ENCODE data around the gene LGR6. TPM values are rescaled to one million over a fixed set of nuclear protein-coding genes. Genes with fewer than 3 reads are reported as not detected.

The LGR6 gene
- total and polyA plus RNA-seq, 2 of the 4 experiments (the other 2 are of a cell fraction) = not detected

- Histone ChIP-seq H3K18ac (ENCODE audit: low read depth, low read length) (no peak overlapping the region), H4K20me1 (ENCODE audit: insufficient read depth, low read length) (no peaks in the 10 kb centered on the region), H2BK15ac (ENCODE audit: low read depth, low read length) (no peak overlapping the region), H4K91ac (ENCODE audit: insufficient read depth, low read depth, low read length) (no peak overlapping the region), H4K8ac (ENCODE audit: low read depth in 2 of 2, low read length in 2 of 2) (no peak overlapping the region), H3K23ac (ENCODE audit: low read depth, low read length) (no peak overlapping the region), H2BK120ac (ENCODE audit: low read depth, low read length) (no peak overlapping the region), H2BK20ac (ENCODE audit: low read depth, low read length) (no peak overlapping the region), H4K5ac (ENCODE audit: low read depth, low read length) (no peak overlapping the region), H3K36me3 (ENCODE audit: control insufficient read depth, insufficient read depth, low read length) (no peaks in the 10 kb centered on the region), H3K4me1 (ENCODE audit: control insufficient read depth, insufficient read depth, low read length) (no peaks in the 10 kb centered on the region), H3K14ac (replicated peaks; ENCODE audit: low read depth, low read length) (no peak overlapping the region), H3K27me3 (ENCODE audit: control insufficient read depth, insufficient read depth, low read length) (peaks cover 72% of the 10 kb centered on the region), H2AFZ (replicated peaks; ENCODE audit: low read length, poor library complexity) (no peak overlapping the region), H3K4ac (ENCODE audit: low read depth, low read length) (no peak overlapping the region), H3K4me2 (ENCODE audit: low read depth, low read length) (no peak overlapping the region), H3K9me3 (ENCODE audit: control insufficient read depth, insufficient read depth, low read length) (no peaks in the 10 kb centered on the region; the same call in 1 of the 2 replicates), H3K56ac (ENCODE audit: extremely low read depth, insufficient read depth, low read length) (no peak overlapping the region), H3K4me3 (ENCODE audit: insufficient read depth, low read depth, low read length) (no peak overlapping the region), H2AK9ac (replicated peaks; ENCODE audit: low read depth, low read length, poor library complexity) (no peak overlapping the region), H3K9ac (ENCODE audit: low read depth, low read length) (no peak overlapping the region), H2AK5ac (ENCODE audit: low read depth, low read length) (no peak overlapping the region), H3K79me1 (ENCODE audit: low read depth in 1 of 2, low read length in 2 of 2) (no peaks in the 10 kb centered on the region), H3K27ac (ENCODE audit: insufficient read depth, low read length) (no peak overlapping the region), H3K9me1 (ENCODE audit: insufficient read depth, low read length) (no peaks in the 10 kb centered on the region), H2BK5ac (ENCODE audit: low read depth, low read length, poor library complexity, severe bottlenecking) (no peak overlapping the region)
- peak; percentile 6 for DNase-seq
- ATAC-seq (ENCODE audit: low read depth) = no peak
- TF ChIP-seq RFX5 (IDR thresholded peaks at IDR 0.05; ENCODE audit: low read depth, low read length) (no peak), MAFK (IDR thresholded peaks at IDR 0.05; ENCODE audit: low read depth, low read length) (no peak), MAZ (IDR thresholded peaks at IDR 0.05; ENCODE audit: borderline replicate concordance, low read depth, low read length) (no peak), SMC3 (IDR thresholded peaks at IDR 0.05; ENCODE audit: low read depth, low read length) (no peak), MXI1 (IDR thresholded peaks at IDR 0.05; ENCODE audit: borderline replicate concordance, low read depth, low read length) (no peak), ELK1 (IDR thresholded peaks at IDR 0.05; ENCODE audit: borderline replicate concordance, low read depth, low read length) (no peak)
- dilution Hi-C loops (cut with HindIII; ENCODE audit: low sequenced_read_pairs, unreplicated experiment) (no loop called here), intact Hi-C loops (cut with micrococcal nuclease) (no loop called here), in situ Hi-C loops (cut with MboI; ENCODE audit: low sequenced_read_pairs) (loop anchor here (5.0 kb wide), 1 partner anchor 112 kb away; no protein-coding TSS in a partner anchor)
- no TSS peak for BruUV-seq (replicated peaks)
- ChIA-PET CTCF (interaction anchor here (1.6 kb wide), 1 partner anchor 11 kb away, joined by 5 read pairs; no protein-coding TSS in a partner anchor), POLR2A (ENCODE audit: unreplicated experiment) (no interaction called here)
- WGBS, 2 experiments (ENCODE audit: extremely low coverage in 2 of 2, insufficient read length in 1 of 2) = 60% methylated on average over 1 of the region's 4 CpGs; no CpG with 5 or more reads in 1 of the 2 experiments
Measured at GRCh38 chr1:202200112-202200548, 6.5 kb downstream of the LGR6 start.
